Measurements from ENCODE around the gene RBM20. TPM values are rescaled to one million over a fixed set of nuclear protein-coding genes. Genes with fewer than 3 reads are reported as not detected.
A peak's percentile ranks its signal among the peaks of the same experiment; 100 is the strongest.

RBM20 gene
- polyA plus RNA-seq, 4 donors: under 0.01 to 0.52 (median 0.36) TPM; not detected in 1

DNA sequence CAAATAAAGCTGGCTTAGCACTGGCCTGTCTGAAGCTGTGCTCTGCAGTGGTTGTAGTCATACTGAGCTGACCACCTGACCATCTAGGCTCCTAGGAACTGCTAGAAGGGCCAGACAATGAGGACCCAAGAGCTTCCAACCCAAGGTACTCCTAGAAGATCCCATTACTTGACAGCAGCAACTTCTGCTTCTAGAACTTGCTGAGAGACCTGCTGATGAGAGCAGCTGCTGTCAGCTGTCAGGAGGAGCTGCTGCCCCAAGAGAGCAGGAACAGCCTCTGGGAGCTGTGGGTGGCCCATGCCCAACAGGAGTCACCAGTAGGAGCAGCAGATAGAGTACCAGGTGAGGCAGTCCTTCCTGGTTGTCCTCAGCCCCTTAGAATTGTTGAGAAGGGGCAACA lies 70.2 kb downstream of the RBM20 start:
- H3K27me3 ChIP-seq (ENCODE audit: control insufficient read depth in 3 of 3, insufficient read depth in 3 of 3, low read length in 3 of 3): peaks cover 0 to 6% (median 0%) of the 10 kb centered on the region in 3 donors
- no peak overlapping the region for H3K27ac ChIP-seq (ENCODE audit: low read depth in 1 of 3, low read length in 2 of 3)
- H3K4me1 ChIP-seq (ENCODE audit: control insufficient read depth in 3 of 3, insufficient read depth in 2 of 3, low read depth in 1 of 3, low read length in 2 of 3): no peaks in the 10 kb centered on the region
- FAIRE-seq: no peak
- no peaks in the 10 kb centered on the region for H3K9me3 ChIP-seq (ENCODE audit: control insufficient read depth in 2 of 2, insufficient read depth in 1 of 2, low read depth in 1 of 2, low read length in 1 of 2)
- no peaks in the 10 kb centered on the region for H3K36me3 ChIP-seq (ENCODE audit: control insufficient read depth in 3 of 3, insufficient read depth in 2 of 3, low read depth in 1 of 3, low read length in 3 of 3)
- no peak for DNase-seq
- H3K4me3 ChIP-seq (ENCODE audit: low read depth in 1 of 3, low read length in 3 of 3): no peak overlapping the region

DNA sequence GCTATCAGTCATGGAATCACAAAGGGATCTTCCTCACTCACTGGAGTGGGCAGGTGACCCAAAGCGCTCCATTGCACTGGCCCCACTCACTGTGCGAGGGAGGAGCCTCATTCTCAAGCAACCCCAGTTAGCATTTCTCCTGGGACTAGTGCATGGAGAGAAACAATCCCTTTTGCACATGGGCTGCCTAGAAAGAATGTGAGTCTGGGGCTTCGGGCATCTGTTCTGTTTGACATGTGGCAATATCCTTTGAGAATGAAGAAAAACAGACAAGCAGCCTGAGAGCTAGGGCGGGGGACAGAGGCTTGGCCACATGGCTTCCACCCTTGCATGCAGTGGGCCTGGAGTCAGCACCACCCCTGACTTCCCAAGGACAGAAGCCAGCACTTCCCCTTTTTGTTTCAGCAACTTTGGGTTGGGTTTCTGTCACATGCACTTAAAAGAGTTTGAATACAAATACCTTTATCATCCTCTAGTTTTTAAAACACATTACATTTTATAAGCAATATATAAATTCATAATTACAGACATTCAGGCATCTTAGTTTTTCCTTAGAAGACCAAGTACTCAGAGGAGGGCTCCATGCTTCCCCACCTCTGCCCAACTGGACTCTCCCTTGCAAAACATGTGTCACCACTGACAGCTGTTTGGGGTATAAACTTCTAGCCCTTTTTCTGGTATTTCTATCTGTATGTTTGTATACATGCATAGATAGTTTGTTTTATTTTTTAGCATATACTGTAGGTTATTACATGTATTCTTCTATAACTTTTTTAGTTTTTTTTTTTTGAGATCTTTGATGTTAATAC lies 73.8 kb downstream of the RBM20 start:
- H3K27ac ChIP-seq (ENCODE audit: low read depth in 1 of 3, low read length in 2 of 3): no peak overlapping the region
- H3K4me3 ChIP-seq (ENCODE audit: low read depth in 1 of 3, low read length in 3 of 3): no peak overlapping the region
- FAIRE-seq: no peak
- H3K9me3 ChIP-seq (ENCODE audit: control insufficient read depth in 2 of 2, insufficient read depth in 1 of 2, low read depth in 1 of 2, low read length in 1 of 2): no peaks in the 10 kb centered on the region
- H3K27me3 ChIP-seq (ENCODE audit: control insufficient read depth in 3 of 3, insufficient read depth in 3 of 3, low read length in 3 of 3): peaks cover 0 to 6% (median 0%) of the 10 kb centered on the region in 3 donors
- WGBS, 3 donors: 60 to 89% (median 74%) methylated on average over 4 of the region's 4 CpGs
- DNase-seq: no peak
- H3K36me3 ChIP-seq (ENCODE audit: control insufficient read depth in 3 of 3, insufficient read depth in 2 of 3, low read depth in 1 of 3, low read length in 3 of 3): no peaks in the 10 kb centered on the region
- no peaks in the 10 kb centered on the region for H3K4me1 ChIP-seq (ENCODE audit: control insufficient read depth in 3 of 3, insufficient read depth in 2 of 3, low read depth in 1 of 3, low read length in 2 of 3)

DNA sequence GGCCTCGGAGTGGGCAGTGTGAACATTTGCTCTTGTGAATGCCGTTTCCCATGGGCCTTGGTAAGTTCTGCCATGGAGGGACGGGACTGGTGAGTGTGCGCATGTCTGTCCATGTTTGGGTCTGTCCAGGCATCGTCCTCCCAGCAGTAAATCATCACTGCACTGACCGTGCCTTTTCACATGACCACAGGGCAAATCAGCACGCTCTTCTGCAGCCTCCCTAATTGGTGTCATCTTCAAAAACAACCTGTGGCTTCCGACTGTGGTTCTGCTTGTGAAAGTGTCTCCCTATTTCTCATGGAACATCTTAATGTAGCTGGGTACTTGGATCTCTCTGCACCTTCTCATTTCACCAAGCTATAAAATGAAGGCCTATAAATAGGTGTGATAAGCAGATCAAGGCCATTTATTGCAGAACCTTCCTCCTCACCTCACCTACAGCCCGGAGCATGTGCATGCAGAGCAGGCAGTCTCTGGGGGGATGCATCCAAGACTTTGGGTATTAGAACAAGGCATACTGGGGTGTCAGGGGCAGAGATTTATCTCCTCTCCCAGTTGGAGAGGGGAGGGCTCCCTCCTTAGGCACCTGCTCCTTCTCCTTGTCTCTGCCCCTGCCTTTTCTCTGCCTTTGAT lies 77.4 kb downstream of the RBM20 start:
- Histone ChIP-seq H3K9me3 (ENCODE audit: control insufficient read depth in 2 of 2, insufficient read depth in 1 of 2, low read depth in 1 of 2, low read length in 1 of 2) (no peaks in the 10 kb centered on the region), H3K36me3 (ENCODE audit: control insufficient read depth in 3 of 3, insufficient read depth in 2 of 3, low read depth in 1 of 3, low read length in 3 of 3) (no peaks in the 10 kb centered on the region), H3K27me3 (ENCODE audit: control insufficient read depth in 3 of 3, insufficient read depth in 3 of 3, low read length in 3 of 3) (no peaks in the 10 kb centered on the region), H3K4me1 (ENCODE audit: control insufficient read depth in 3 of 3, insufficient read depth in 2 of 3, low read depth in 1 of 3, low read length in 2 of 3) (peaks cover 0 to 7% (median 0%) of the 10 kb centered on the region in 3 donors), H3K27ac (ENCODE audit: low read depth in 1 of 3, low read length in 2 of 3) (no peak overlapping the region), H3K4me3 (ENCODE audit: low read depth in 1 of 3, low read length in 3 of 3) (no peak overlapping the region)
- FAIRE-seq (no peak), DNase-seq (no peak)
- WGBS, 3 donors: 90 to 93% (median 92%) methylated on average over 9 of the region's 9 CpGs

DNA sequence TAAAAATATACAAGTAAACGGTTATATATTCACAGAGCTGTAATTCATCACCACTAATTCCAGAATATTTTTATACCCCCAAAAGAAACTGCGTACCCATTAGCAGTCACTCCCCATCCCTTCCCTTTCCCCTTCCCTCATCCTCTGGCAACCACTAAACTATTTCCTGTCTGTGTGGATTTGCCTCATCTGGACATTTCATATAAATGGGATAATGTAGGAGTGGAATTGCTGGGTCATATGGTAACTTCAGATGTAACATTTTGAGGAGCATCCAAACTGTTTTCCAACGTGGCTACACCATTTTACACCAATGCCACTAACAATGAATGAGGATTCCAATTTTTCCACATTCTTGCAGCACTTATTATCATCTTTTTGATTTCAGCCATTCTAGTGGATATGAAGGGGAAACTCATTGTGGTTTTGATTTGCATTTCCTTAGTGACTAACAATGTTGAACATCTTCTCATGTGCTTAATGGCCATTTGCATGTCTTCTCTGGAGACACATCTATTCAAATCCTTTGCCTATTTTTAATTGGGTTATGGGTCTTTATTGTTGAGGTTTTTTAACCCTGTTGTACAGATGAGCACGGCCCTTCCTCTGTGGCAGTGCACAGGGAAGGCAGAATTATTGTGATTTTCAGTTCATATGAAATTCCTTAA lies 79.2 kb downstream of the RBM20 start:
- no peak overlapping the region for H3K4me3 ChIP-seq (ENCODE audit: low read depth in 1 of 3, low read length in 3 of 3)

DNA sequence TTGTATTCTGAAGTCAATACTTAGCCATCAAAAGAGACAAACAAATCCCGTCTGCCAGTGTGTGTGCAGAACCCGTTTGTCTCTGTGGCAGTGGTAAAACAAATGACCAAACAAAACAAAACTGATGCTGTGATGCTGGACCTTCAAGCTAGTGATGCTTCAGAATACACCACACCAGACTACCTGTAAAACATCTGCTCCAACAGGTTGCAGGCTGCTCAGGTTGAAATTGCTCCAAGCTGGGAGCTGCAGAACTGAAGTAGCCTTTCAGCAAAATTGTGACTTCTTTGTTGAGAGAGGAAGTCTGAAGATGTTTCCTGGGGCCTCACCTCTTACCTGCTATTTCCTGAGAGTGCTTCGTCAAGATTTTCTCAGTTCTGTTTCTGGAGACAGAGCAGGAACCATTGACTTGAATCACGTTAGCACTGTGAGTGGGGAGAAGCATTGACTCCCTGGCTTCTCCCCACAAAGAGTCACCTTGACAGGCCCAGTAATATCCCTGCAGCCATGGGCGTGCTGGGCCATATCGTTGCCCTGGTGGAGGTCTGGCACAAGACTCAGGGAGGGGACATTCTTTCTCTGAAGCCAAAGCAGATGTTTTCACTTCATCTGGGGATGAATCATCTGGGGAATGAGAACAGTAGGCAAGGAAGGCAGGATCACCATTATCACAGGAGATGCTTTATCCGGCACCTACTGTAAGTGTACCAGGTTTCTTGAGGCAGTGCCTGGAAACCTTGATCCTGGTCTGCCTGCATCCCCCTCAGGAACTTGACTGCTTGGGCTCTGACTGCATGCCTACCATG lies 80.2 kb downstream of the RBM20 start:
- FAIRE-seq (no peak), DNase-seq (no peak)
- peaks cover 0 to 7% (median 0%) of the 10 kb centered on the region in 3 donors for H3K4me1 ChIP-seq (ENCODE audit: control insufficient read depth in 3 of 3, insufficient read depth in 2 of 3, low read depth in 1 of 3, low read length in 2 of 3)
- 67 to 71% (median 68%) methylated on average over 7 of the region's 7 CpGs for WGBS, 3 donors
- H3K27me3 ChIP-seq (ENCODE audit: control insufficient read depth in 3 of 3, insufficient read depth in 3 of 3, low read length in 3 of 3): no peaks in the 10 kb centered on the region
- no peak overlapping the region for H3K4me3 ChIP-seq (ENCODE audit: low read depth in 1 of 3, low read length in 3 of 3)
- H3K27ac ChIP-seq (ENCODE audit: low read depth in 1 of 3, low read length in 2 of 3): no peak overlapping the region
- no peaks in the 10 kb centered on the region for H3K9me3 ChIP-seq (ENCODE audit: control insufficient read depth in 2 of 2, insufficient read depth in 1 of 2, low read depth in 1 of 2, low read length in 1 of 2)
- H3K36me3 ChIP-seq (ENCODE audit: control insufficient read depth in 3 of 3, insufficient read depth in 2 of 3, low read depth in 1 of 3, low read length in 3 of 3): no peaks in the 10 kb centered on the region

More for the DNA sequence above, 79.2 kb downstream of the RBM20 start:
- H3K36me3 ChIP-seq (ENCODE audit: control insufficient read depth in 3 of 3, insufficient read depth in 2 of 3, low read depth in 1 of 3, low read length in 3 of 3): no peaks in the 10 kb centered on the region
- H3K4me1 ChIP-seq (ENCODE audit: control insufficient read depth in 3 of 3, insufficient read depth in 2 of 3, low read depth in 1 of 3, low read length in 2 of 3): peaks cover 0 to 7% (median 0%) of the 10 kb centered on the region in 3 donors
- H3K27ac ChIP-seq (ENCODE audit: low read depth in 1 of 3, low read length in 2 of 3): no peak overlapping the region
- DNase-seq: no peak
- no peaks in the 10 kb centered on the region for H3K27me3 ChIP-seq (ENCODE audit: control insufficient read depth in 3 of 3, insufficient read depth in 3 of 3, low read length in 3 of 3)
- no peak for FAIRE-seq
- WGBS, 3 donors: 82 to 87% (median 87%) methylated on average over 4 of the region's 4 CpGs
- no peaks in the 10 kb centered on the region for H3K9me3 ChIP-seq (ENCODE audit: control insufficient read depth in 2 of 2, insufficient read depth in 1 of 2, low read depth in 1 of 2, low read length in 1 of 2)

DNA sequence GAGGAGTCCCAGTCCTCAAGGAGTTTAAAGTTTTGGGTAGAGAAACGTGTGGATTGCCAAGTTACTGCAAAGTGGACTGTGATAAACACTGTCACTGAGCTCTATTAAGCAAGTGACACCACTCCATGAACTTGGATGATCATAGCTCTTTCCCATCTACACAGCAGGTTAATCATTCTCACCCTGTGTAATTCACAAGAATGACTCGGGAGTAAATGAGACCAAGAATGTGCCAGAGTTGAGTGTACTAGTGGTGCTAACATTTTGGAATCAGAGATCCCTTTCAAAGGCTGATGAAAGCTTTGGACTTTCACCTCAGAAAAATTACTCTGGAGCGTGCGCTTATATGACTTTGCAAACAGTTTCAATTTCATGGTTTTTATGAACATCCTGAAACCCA lies 80.8 kb downstream of the RBM20 start:
- no peak overlapping the region for H3K27ac ChIP-seq (ENCODE audit: low read depth in 1 of 3, low read length in 2 of 3)
- 15 to 62% (median 36%) methylated on average over 4 of the region's 4 CpGs for WGBS, 3 donors

DNA sequence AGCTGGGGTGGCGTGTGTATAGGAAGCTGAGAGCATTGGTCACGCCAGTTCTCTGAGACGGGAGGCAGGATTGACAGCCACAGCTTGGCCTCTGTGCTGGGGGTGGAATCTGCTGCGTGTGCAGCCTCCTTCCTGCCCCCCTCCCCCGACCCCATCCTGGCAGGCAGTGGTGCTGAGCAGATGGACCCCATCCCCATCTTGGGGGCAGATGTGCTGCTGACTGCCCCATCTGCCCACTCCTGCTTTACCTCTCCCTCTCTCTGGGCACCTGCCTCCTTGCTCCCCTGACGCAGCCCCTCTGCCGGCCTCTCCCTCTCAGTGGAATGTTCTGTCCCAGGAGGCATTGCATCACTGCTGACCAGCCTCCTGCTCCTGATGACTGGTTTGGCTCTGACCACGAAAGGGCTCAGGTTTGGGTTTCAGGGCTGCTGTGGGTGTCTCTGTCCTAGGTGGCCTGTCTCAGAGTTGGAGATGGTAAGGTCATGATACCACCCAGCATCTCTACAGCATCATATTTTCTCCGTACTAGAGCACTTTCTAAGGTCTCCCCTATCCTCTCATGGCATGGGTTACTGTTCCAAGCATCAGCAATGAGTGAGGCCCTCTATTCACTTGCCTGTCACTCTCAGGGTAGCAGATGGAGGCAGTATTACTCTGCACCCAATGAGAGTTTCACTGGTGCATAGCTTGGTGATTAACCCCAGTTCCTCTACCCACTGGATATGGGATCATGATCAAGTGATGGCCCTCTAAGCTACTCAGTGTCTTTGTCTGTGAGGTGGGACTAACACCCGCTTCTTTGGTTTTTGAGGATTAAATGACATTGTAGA lies 81.9 kb downstream of the RBM20 start:
- no peak overlapping the region for H3K4me3 ChIP-seq (ENCODE audit: low read depth in 1 of 3, low read length in 3 of 3)
- no peak overlapping the region for H3K27ac ChIP-seq (ENCODE audit: low read depth in 1 of 3, low read length in 2 of 3)
- no peaks in the 10 kb centered on the region for H3K27me3 ChIP-seq (ENCODE audit: control insufficient read depth in 3 of 3, insufficient read depth in 3 of 3, low read length in 3 of 3)
- 65 to 80% (median 74%) methylated on average over 10 of the region's 10 CpGs for WGBS, 3 donors
- no peaks in the 10 kb centered on the region for H3K36me3 ChIP-seq (ENCODE audit: control insufficient read depth in 3 of 3, insufficient read depth in 2 of 3, low read depth in 1 of 3, low read length in 3 of 3)
- peak in 1 of 2 donors; percentile 32 for DNase-seq
- peaks cover 0 to 7% (median 0%) of the 10 kb centered on the region in 3 donors for H3K4me1 ChIP-seq (ENCODE audit: control insufficient read depth in 3 of 3, insufficient read depth in 2 of 3, low read depth in 1 of 3, low read length in 2 of 3)
- FAIRE-seq: no peak
- no peaks in the 10 kb centered on the region for H3K9me3 ChIP-seq (ENCODE audit: control insufficient read depth in 2 of 2, insufficient read depth in 1 of 2, low read depth in 1 of 2, low read length in 1 of 2)

More for the DNA sequence above, 80.8 kb downstream of the RBM20 start:
- DNase-seq: peak; percentile 6 to 49
- no peaks in the 10 kb centered on the region for H3K27me3 ChIP-seq (ENCODE audit: control insufficient read depth in 3 of 3, insufficient read depth in 3 of 3, low read length in 3 of 3)
- H3K4me1 ChIP-seq (ENCODE audit: control insufficient read depth in 3 of 3, insufficient read depth in 2 of 3, low read depth in 1 of 3, low read length in 2 of 3): peaks cover 0 to 7% (median 0%) of the 10 kb centered on the region in 3 donors
- no peak overlapping the region for H3K4me3 ChIP-seq (ENCODE audit: low read depth in 1 of 3, low read length in 3 of 3)
- H3K36me3 ChIP-seq (ENCODE audit: control insufficient read depth in 3 of 3, insufficient read depth in 2 of 3, low read depth in 1 of 3, low read length in 3 of 3): no peaks in the 10 kb centered on the region
- FAIRE-seq: no peak
- no peaks in the 10 kb centered on the region for H3K9me3 ChIP-seq (ENCODE audit: control insufficient read depth in 2 of 2, insufficient read depth in 1 of 2, low read depth in 1 of 2, low read length in 1 of 2)
